Breast epithelium (tissue), 4 donors: Measurements from ENCODE around the gene GSX1. TPM values are rescaled to one million over a fixed set of nuclear protein-coding genes. Genes with fewer than 3 reads are reported as not detected.

Experiments
- DNase-seq, 2 donors: peaks; one replicate each; pipeline ENCODE4 v3.0.0-alpha.2; 2019; ENCODE audit warnings: low spot score in 2 of 2
- H3K27ac ChIP-seq, 2 donors: fragments of 200-600 bp; sonication (generic) in 1 of 2; one replicate each; pipeline ENCODE4 v1.5.1; 2016 to 2019; ENCODE audit warnings: mild to moderate bottlenecking in 1 of 2
- H3K27me3 ChIP-seq, 2 donors: fragments of 200-600 bp; sonication (generic) in 1 of 2; one replicate each; pipeline versions ENCODE4 v1.5.1 to v1.6.0; 2017 to 2019; ENCODE audit warnings: control low read depth in 1 of 2, mild to moderate bottlenecking in 1 of 2
- H3K36me3 ChIP-seq: fragments of 200-600 bp; one replicate; pipeline ENCODE4 v1.5.1; 2019
- H3K4me1 ChIP-seq, 2 donors: fragments of 200-600 bp; sonication (generic); one replicate each; pipeline ENCODE4 v1.5.1; 2016 to 2019; ENCODE audit warnings: control low read depth in 1 of 2
- H3K4me3 ChIP-seq, 3 donors: fragments of 200-600 bp; sonication (generic); 1 replicate in 2 of 3; 2 replicates in 1 of 3; pipeline ENCODE4 v1.5.1; 2016 to 2019; ENCODE audit warnings: mild to moderate bottlenecking in 3 of 3, moderate library complexity in 2 of 3
- H3K9me3 ChIP-seq, 2 donors: fragments of 200-600 bp; sonication (generic) in 1 of 2; one replicate each; pipeline ENCODE4 v1.5.1; 2016 to 2019; ENCODE audit warnings: control low read depth in 1 of 2
- CTCF ChIP-seq, 3 donors: fragments of 450-650 bp; IDR thresholded peaks; one replicate each; pipeline ENCODE4 v1.5.1; 2016 to 2017; ENCODE audit warnings: antibody characterized with exemption in 3 of 3, mild to moderate bottlenecking in 3 of 3, moderate library complexity in 3 of 3
- POLR2A ChIP-seq: fragments of 450-650 bp; IDR thresholded peaks from one replicate; pipeline ENCODE4 v1.6.1; 2016; ENCODE audit warnings: antibody characterized with exemption, mild to moderate bottlenecking, moderate library complexity
- POLR2AphosphoS5 ChIP-seq, 3 donors: sonication (generic); formaldehyde crosslinking; IDR thresholded peaks; one replicate each; pipeline ENCODE4 v1.6.1; 2017; ENCODE audit warnings: antibody characterized with exemption in 3 of 3
- intact Hi-C: fragments of 100-400 bp; cut with DNase I; formaldehyde crosslinking; loops from one replicate; pipeline ENCODE4 v1.15.1; 2023; ENCODE audit warnings: low total_unique reads
- total RNA-seq, 3 donors: library from RNA; depleted of rRNA; stranded (reverse); fragments of >200 nt; gene quantifications; one replicate each; pipeline ENCODE4 v1.1.0, GENCODE V29; 2016

The GSX1 gene
- total RNA-seq, 3 donors from 2014 or later = not detected

DNA sequence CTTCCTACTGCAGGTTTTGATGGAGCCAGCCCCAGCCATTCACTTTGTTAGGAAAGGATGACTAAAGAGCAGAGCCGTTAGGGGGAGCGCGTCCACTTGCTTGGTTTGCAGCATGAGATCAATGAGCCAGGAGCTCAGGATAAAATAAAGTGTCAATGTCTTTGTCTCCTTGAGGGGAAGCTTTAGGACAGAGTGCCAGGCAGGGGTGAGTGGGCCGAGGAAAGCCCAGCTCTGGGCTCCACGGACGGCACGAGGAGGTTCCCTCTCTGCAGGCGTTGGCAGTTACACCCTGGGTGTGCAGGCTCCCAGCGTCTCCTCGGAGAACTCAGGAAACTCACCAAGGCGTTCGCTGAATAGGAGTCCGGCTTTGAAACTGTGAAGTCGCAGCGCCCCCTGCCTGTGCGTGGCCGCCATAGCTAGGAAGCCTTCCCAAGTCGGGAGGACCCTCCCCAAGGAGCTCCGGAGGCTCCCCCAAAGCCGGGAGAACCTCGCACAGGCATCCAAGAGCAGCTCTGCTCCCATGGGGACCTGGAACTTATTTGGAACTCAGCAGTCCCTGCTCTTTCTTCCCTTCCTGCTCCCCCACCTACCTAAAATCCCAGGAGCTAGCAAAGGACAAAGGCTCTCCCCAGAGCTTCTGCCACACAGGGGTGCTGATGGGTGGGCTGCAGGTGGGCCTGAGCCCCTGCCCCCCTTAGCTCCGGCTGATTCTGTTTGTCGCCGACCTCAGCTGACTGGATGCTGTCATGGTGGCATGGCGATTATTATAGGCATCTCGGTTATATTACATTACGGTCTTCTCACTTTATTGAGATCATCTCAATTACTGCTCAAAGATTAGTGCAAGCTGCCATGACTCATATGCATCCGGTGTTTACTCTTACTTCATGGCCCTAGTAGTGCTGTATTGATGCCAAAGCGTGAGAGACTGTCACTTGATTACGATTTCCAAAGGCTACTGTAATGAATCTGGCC is 34.4 kb downstream of the GSX1 start:
- no peak overlapping the region for H3K27ac ChIP-seq
- intact Hi-C loops = loop anchor here (5.0 to 10.0 kb wide), 2 partner anchors 294 to 462 kb away; no protein-coding TSS in a partner anchor
- peaks cover 0 to 72% of the 10 kb centered on the region in 2 donors for H3K27me3 ChIP-seq
- H3K36me3 ChIP-seq = no peaks in the 10 kb centered on the region
- peak; percentile 64 to 80 for DNase-seq
- no peaks in the 10 kb centered on the region for H3K4me1 ChIP-seq
- peak overlapping the region in 2 of 3 donors; percentile 20 to 44 for H3K4me3 ChIP-seq
- H3K9me3 ChIP-seq = no peaks in the 10 kb centered on the region
- TF ChIP-seq POLR2AphosphoS5 (IDR thresholded peaks at IDR 0.05) (no peak), CTCF (IDR thresholded peaks at IDR 0.05) (peak; percentile 82 to 94 (median 87)), POLR2A (no peak)

DNA sequence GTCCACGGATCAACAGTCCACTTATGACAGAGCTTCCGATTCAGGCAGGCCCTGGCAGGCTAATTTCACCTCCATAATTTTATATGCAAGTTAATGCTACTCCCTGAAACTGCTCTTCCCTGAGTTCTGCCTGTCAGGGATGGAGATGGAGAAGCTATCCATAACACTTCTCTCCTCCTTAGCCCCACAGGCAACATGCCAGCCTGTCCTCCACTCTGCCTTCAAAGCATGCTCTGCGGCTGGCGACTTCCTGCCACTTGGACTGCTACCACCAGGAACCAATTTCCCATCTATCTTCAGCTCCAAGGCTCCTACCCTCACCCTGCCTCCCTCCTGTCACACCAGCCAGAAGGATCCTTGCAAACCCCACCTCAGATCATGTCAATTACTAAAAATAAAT is 35.4 kb downstream of the GSX1 start:
- Histone ChIP-seq H3K27ac (no peak overlapping the region), H3K9me3 (no peaks in the 10 kb centered on the region), H3K36me3 (no peaks in the 10 kb centered on the region), H3K4me1 (no peaks in the 10 kb centered on the region), H3K27me3 (peaks cover 0 to 72% of the 10 kb centered on the region in 2 donors), H3K4me3 (no peak overlapping the region)
- TF ChIP-seq POLR2A = no peak
- no peak for TF ChIP-seq POLR2AphosphoS5 (IDR thresholded peaks at IDR 0.05)
- TF ChIP-seq CTCF (IDR thresholded peaks at IDR 0.05) = no peak
- DNase-seq = no peak
- intact Hi-C loops = loop anchor here (5.0 to 10.0 kb wide), 2 partner anchors 295 to 463 kb away; no protein-coding TSS in a partner anchor

GRCh38 chr13:27830010-27830409 is 37.7 kb downstream of the GSX1 start:
- no peak for DNase-seq
- peak overlapping the region in 2 of 3 donors; percentile 25 to 54 for H3K4me3 ChIP-seq
- no peaks in the 10 kb centered on the region for H3K36me3 ChIP-seq
- peaks cover 0 to 70% of the 10 kb centered on the region in 2 donors for H3K27me3 ChIP-seq
- H3K9me3 ChIP-seq = no peaks in the 10 kb centered on the region
- H3K4me1 ChIP-seq = no peaks in the 10 kb centered on the region
- TF ChIP-seq CTCF (IDR thresholded peaks at IDR 0.05) = peak; percentile 21 to 80 (median 66)
- TF ChIP-seq POLR2A = no peak
- no peak for TF ChIP-seq POLR2AphosphoS5 (IDR thresholded peaks at IDR 0.05)
- no peak overlapping the region for H3K27ac ChIP-seq
- intact Hi-C loops = no loop called here

DNA sequence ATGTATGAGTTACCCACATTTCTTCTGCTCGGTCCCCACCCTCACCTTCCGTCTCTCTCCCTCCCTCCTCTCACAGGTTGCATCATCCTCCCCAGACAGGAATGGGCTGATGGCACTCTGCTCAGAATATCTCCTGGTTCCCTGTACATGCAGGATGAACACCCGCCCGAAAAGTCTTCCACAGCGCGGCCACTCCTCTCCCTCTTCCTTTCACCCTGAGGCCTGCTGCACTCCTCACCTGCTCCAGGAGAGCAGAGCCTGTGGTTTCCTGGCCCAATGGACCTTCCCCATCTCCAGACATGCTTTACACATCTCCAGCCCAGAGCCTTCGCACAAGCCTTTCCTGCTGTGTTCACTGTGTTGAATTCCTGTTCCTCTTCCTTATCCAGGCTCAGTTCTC is 40.9 kb downstream of the GSX1 start:
- no peak for DNase-seq

More for the DNA sequence above, 40.9 kb downstream of the GSX1 start:
- no peaks in the 10 kb centered on the region for H3K9me3 ChIP-seq
- peaks cover 0 to 72% of the 10 kb centered on the region in 2 donors for H3K27me3 ChIP-seq
- H3K36me3 ChIP-seq = no peaks in the 10 kb centered on the region
- intact Hi-C loops = no loop called here
- H3K27ac ChIP-seq = no peak overlapping the region
- no peaks in the 10 kb centered on the region for H3K4me1 ChIP-seq
- no peak overlapping the region for H3K4me3 ChIP-seq
- TF ChIP-seq POLR2A (no peak), POLR2AphosphoS5 (IDR thresholded peaks at IDR 0.05) (no peak), CTCF (IDR thresholded peaks at IDR 0.05) (no peak)
